Kidney epithelial cell (primary cell): Measurements from ENCODE around the gene PCBP3. TPM values are rescaled to one million over a fixed set of nuclear protein-coding genes. Genes with fewer than 3 reads are reported as not detected.

Experiments used
- DNase-seq: peaks from one replicate; pipeline ENCODE4 v3.0.0-alpha.2; 2010; ENCODE audit warnings: low read depth
- H3K27me3 ChIP-seq: 2 replicates; pipeline ENCODE4 v1.6.0; 2011; ENCODE audit warnings: low read length; ENCODE audit not compliant: control insufficient read depth, insufficient read depth
- H3K36me3 ChIP-seq: 2 replicates; pipeline ENCODE4 v1.5.1; 2011; ENCODE audit warnings: low read length; ENCODE audit not compliant: control insufficient read depth, insufficient read depth
- H3K4me3 ChIP-seq: 2 replicates; pipeline ENCODE4 v1.5.1; 2011; ENCODE audit warnings: low read depth, mild to moderate bottlenecking, control low read depth, low read length
- CTCF ChIP-seq: IDR thresholded peaks from 2 replicates; pipeline ENCODE4 v1.5.1; 2011; ENCODE audit warnings: mild to moderate bottlenecking, moderate library complexity, low read length, control low read depth, inconsistent platforms; ENCODE audit not compliant: insufficient read depth, poor library complexity, severe bottlenecking
- total RNA-seq: library from RNA; depleted of rRNA; stranded (reverse); fragments of >200 nt; gene quantifications from 2 replicates; pipeline ENCODE4 v1.2.3, GENCODE V29; 2015

Gene PCBP3
- total RNA-seq, 1 donor from 2014 or later = 1.3 TPM

GRCh38 chr21:45927851-45928850 lies 284.6 kb downstream of the PCBP3 start:
- H3K36me3 ChIP-seq = no peaks in the 10 kb centered on the region
- H3K27me3 ChIP-seq = peaks cover 13% of the 10 kb centered on the region
- DNase-seq = no peak
- TF ChIP-seq CTCF = no peak
- no peak overlapping the region for H3K4me3 ChIP-seq

- Histone ChIP-seq H3K27me3 (peaks cover 13% of the 10 kb centered on the region), H3K36me3 (no peaks in the 10 kb centered on the region), H3K4me3 (no peak overlapping the region)
- no peak for TF ChIP-seq CTCF
- no peak for DNase-seq
Observed at GRCh38 chr21:45929449-45929848, 285.9 kb downstream of the PCBP3 start.

GRCh38 chr21:45930231-45930760 lies 286.8 kb downstream of the PCBP3 start:
- Histone ChIP-seq H3K36me3 (no peaks in the 10 kb centered on the region), H3K27me3 (peaks cover 13% of the 10 kb centered on the region), H3K4me3 (no peak overlapping the region)
- DNase-seq = no peak
- TF ChIP-seq CTCF = no peak

- H3K4me3 ChIP-seq = no peak overlapping the region
- no peak for DNase-seq
- no peaks in the 10 kb centered on the region for H3K36me3 ChIP-seq
- H3K27me3 ChIP-seq = peaks cover 13% of the 10 kb centered on the region
- TF ChIP-seq CTCF = no peak
Observed at GRCh38 chr21:45930792-45931191, 287.3 kb downstream of the PCBP3 start.

- DNase-seq = no peak
- TF ChIP-seq CTCF = no peak
- Histone ChIP-seq H3K27me3 (peaks cover 9% of the 10 kb centered on the region), H3K4me3 (no peak overlapping the region), H3K36me3 (no peaks in the 10 kb centered on the region)
Observed at GRCh38 chr21:45931397-45931969, 288.0 kb downstream of the PCBP3 start.
